ENCODE measurements around the gene NEMP2.

NEMP2 gene

DNA sequence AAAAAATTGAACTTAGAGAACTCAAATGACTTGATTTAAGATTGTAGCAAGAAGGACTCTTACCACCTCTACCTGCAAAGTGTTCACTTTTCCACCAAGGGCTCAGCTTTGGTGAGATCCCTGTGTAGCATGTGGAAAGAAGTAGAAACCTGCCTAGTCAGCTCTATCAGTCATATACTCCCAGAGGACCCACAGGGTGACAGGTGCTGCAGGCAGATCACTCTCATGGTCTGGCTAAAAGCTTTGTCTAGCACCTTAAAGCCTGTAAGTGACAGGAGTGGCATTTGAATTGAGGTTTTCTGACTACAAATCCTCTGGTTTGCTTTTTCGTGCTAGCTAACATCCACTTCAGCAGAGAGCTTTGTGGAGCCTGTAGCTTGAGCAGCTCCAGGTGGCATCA, 18.7 kb upstream of the NEMP2 start:
- H3K9ac ChIP-seq (ENCODE audit: low read length): no peak overlapping the region
- no peaks in the 10 kb centered on the region for H3K27me3 ChIP-seq (replicated peaks; ENCODE audit: control insufficient read depth, insufficient read depth, low read length)
- H3K36me3 ChIP-seq (ENCODE audit: control insufficient read depth, insufficient read depth, low read length, severe bottlenecking): no peaks in the 10 kb centered on the region
- DNase-seq (ENCODE audit: low read depth): no peak
- no peak overlapping the region for H3K4me3 ChIP-seq (ENCODE audit: low read length)
- H3K9me3 ChIP-seq (ENCODE audit: control insufficient read depth, low read length): no peaks in the 10 kb centered on the region
- peaks cover 8% of the 10 kb centered on the region for H3K4me1 ChIP-seq (ENCODE audit: control insufficient read depth, insufficient read depth, low read length)

DNA sequence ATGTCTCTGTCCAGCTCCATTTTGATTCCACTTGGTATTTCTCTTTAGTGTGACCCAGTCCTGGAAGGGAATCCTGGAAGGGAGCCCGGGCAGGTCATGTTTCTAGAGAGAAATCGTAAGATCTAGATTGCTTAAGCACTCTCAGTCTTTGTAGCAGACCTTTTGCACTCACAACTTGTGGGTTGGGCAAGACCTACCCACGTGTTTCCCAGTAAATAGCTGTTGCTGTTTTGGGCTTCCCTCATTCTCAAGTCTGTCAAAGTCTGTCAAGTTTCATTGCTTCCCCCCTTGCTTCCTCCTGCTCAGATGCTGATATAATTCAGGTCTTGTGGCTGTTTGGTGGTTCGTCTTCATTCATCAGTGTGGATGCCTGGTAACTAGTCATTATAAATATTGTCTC, 17.4 kb upstream of the NEMP2 start:
- no peaks in the 10 kb centered on the region for H3K9me3 ChIP-seq (ENCODE audit: control insufficient read depth, low read length)
- H3K4me1 ChIP-seq (ENCODE audit: control insufficient read depth, insufficient read depth, low read length): peaks cover 8% of the 10 kb centered on the region
- peak; percentile 26 for DNase-seq (ENCODE audit: low read depth)
- H3K27me3 ChIP-seq (replicated peaks; ENCODE audit: control insufficient read depth, insufficient read depth, low read length): no peaks in the 10 kb centered on the region
- H3K9ac ChIP-seq (ENCODE audit: low read length): no peak overlapping the region
- H3K36me3 ChIP-seq (ENCODE audit: control insufficient read depth, insufficient read depth, low read length, severe bottlenecking): no peaks in the 10 kb centered on the region
- no peak overlapping the region for H3K4me3 ChIP-seq (ENCODE audit: low read length)

DNA sequence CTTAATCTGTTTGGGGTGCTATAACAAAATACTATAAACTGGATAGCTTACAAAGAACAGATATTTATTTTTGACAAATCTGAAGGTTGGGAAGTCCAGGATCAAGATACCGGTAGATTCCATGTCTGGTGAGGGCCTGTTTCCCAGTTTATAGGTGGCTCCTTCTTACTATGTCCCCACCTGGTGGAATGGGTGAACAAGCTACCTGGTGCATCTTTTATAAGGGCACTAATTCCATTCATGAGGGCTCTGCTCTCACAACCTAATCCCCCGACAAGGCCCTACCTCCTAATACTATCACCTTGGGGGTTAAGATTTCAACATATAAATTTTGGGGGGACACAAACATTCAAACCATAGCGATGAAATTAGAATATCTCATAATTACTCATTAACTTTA, 15.6 kb upstream of the NEMP2 start:
- no peak for DNase-seq (ENCODE audit: low read depth)
- H3K9me3 ChIP-seq (ENCODE audit: control insufficient read depth, low read length): no peaks in the 10 kb centered on the region
- H3K4me3 ChIP-seq (ENCODE audit: low read length): no peak overlapping the region
- H3K36me3 ChIP-seq (ENCODE audit: control insufficient read depth, insufficient read depth, low read length, severe bottlenecking): no peaks in the 10 kb centered on the region
- H3K9ac ChIP-seq (ENCODE audit: low read length): no peak overlapping the region
- no peaks in the 10 kb centered on the region for H3K27me3 ChIP-seq (replicated peaks; ENCODE audit: control insufficient read depth, insufficient read depth, low read length)
- H3K4me1 ChIP-seq (ENCODE audit: control insufficient read depth, insufficient read depth, low read length): peaks cover 14% of the 10 kb centered on the region

DNA sequence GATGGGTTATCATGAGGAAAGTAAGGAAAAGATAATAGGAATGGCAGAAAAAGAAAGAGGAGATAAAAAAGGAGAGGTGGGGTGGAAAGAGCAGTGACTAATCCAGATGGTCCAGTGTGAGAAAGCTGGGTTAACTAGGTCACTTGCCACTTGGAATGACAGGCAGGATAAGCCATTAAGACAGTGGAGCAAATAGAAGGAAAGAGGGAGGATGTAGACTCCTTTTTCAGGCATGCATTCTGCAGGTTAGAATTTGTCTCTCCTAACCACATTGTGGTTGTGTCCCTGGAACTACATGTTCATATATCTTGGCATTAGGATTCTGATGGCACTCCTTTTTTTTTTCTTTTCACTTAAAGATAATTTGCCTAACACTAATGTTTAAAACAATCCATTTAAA, 13.4 kb upstream of the NEMP2 start:
- DNase-seq (ENCODE audit: low read depth): no peak
- Histone ChIP-seq H3K27me3 (replicated peaks; ENCODE audit: control insufficient read depth, insufficient read depth, low read length) (no peaks in the 10 kb centered on the region), H3K4me3 (ENCODE audit: low read length) (no peak overlapping the region), H3K4me1 (ENCODE audit: control insufficient read depth, insufficient read depth, low read length) (peaks cover 14% of the 10 kb centered on the region), H3K9me3 (ENCODE audit: control insufficient read depth, low read length) (no peaks in the 10 kb centered on the region), H3K36me3 (ENCODE audit: control insufficient read depth, insufficient read depth, low read length, severe bottlenecking) (no peaks in the 10 kb centered on the region), H3K9ac (ENCODE audit: low read length) (no peak overlapping the region)

DNA sequence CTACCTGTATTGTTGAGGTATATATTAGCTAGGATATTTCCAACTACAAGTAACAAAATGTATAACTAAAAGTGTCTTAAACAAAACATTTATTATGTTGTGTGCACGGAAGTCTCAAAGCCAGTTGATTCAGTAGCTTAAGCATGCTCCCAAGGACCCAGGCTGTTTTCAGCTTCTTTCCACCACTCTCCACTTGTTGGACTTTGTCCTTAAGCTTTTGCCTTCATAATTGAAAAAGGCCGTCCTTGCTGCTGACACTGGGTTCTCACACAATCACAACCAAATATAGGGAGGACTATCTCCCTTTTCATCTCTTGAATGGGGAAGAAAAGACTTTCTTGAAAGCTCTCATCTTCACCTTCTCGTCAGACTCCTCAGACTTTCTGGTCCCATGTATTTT, 12.2 kb upstream of the NEMP2 start:
- Histone ChIP-seq H3K9me3 (ENCODE audit: control insufficient read depth, low read length) (peaks cover 7% of the 10 kb centered on the region), H3K9ac (ENCODE audit: low read length) (no peak overlapping the region), H3K36me3 (ENCODE audit: control insufficient read depth, insufficient read depth, low read length, severe bottlenecking) (no peaks in the 10 kb centered on the region), H3K4me3 (ENCODE audit: low read length) (no peak overlapping the region), H3K4me1 (ENCODE audit: control insufficient read depth, insufficient read depth, low read length) (peaks cover 7% of the 10 kb centered on the region), H3K27me3 (replicated peaks; ENCODE audit: control insufficient read depth, insufficient read depth, low read length) (no peaks in the 10 kb centered on the region)
- DNase-seq (ENCODE audit: low read depth): no peak

DNA sequence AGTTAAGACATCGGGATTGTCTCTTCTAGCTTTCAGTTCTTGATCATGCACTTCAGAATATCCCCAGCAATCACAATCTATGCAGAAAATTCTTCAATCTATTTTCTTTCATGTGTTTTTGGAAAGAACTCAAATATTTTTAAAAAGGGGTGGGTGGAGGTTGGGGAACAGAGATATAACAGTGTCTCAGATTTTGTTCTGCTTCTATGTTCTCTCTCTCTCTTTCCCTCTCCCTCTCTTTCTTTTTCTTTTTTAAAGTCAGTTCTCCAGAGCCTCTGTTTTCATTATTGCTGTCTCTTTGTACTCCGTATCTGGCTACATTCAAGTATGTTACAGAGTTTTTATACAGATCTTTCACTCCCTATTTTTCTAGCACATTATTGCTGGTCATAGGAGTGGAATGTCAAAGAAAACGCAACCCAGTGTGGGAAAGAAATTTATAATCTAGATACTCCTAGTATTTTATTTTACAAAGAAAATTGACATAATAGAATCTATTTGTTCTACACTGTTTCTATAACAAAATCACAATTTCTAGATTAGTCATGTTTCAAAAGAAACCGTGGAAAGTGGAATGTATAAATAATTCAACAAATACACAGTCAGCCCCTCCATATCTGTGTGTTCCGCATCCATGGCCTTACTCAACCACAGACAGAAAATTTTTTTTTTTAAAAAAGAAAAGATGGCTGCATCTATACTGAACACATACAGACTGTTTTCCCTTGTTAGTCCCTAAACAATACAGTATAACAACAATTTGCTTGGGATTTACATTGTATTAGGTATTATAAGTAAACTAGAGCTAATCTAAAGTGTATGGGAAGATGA, 11.2 kb upstream of the NEMP2 start:
- DNase-seq (ENCODE audit: low read depth): peak; percentile 59
- peak overlapping the region; percentile 76 for H3K4me3 ChIP-seq (ENCODE audit: low read length)
- peaks cover 15% of the 10 kb centered on the region for H3K9me3 ChIP-seq (ENCODE audit: control insufficient read depth, low read length)
- no peaks in the 10 kb centered on the region for H3K36me3 ChIP-seq (ENCODE audit: control insufficient read depth, insufficient read depth, low read length, severe bottlenecking)
- H3K4me1 ChIP-seq (ENCODE audit: control insufficient read depth, insufficient read depth, low read length): peaks cover 6% of the 10 kb centered on the region
- H3K27me3 ChIP-seq (replicated peaks; ENCODE audit: control insufficient read depth, insufficient read depth, low read length): no peaks in the 10 kb centered on the region
- peak overlapping the region; percentile 60 for H3K9ac ChIP-seq (ENCODE audit: low read length)

DNA sequence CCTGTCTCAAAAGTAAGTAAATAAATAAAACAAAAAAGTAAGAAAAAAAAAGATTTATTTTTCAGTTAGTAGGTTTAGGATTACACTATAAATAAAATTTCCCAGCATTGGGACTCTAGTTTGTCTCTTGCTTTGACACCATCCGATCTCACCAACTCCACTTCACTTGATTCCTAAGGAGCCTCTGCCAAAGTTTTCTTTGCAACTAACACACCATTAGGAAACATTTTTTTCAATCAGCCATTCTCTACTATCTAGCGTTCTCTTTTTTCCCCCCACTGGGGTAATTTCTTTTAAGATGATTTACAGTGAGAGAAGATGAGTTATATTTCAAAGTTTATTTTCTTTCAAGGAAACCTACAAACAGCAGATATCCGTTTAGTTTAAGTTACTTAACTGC, 10.6 kb upstream of the NEMP2 start:
- peaks cover 6% of the 10 kb centered on the region for H3K4me1 ChIP-seq (ENCODE audit: control insufficient read depth, insufficient read depth, low read length)
- no peaks in the 10 kb centered on the region for H3K36me3 ChIP-seq (ENCODE audit: control insufficient read depth, insufficient read depth, low read length, severe bottlenecking)
- DNase-seq (ENCODE audit: low read depth): peak; percentile 36
- no peaks in the 10 kb centered on the region for H3K27me3 ChIP-seq (replicated peaks; ENCODE audit: control insufficient read depth, insufficient read depth, low read length)
- peaks cover 22% of the 10 kb centered on the region for H3K9me3 ChIP-seq (ENCODE audit: control insufficient read depth, low read length)
- peak overlapping the region; percentile 76 for H3K4me3 ChIP-seq (ENCODE audit: low read length)
- peak overlapping the region; percentile 60 for H3K9ac ChIP-seq (ENCODE audit: low read length)

DNA sequence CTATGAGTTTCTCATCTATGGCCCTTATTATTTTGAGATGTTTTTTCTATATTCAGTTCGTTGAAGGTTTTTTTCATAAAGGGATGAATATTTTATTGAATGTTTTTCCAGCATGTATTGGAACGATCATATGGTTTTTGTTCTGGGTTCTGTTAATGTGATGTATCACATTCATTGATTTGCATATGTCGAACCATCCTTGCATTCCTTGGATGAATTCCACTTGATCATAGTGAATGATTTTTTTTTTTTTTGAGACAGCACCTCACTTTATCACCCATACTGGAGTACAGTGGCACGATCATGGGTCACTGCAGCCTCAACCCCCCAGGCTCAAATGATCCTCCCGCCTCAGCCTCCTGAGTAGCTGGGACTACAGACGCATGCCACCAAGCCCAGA, 5.5 kb upstream of the NEMP2 start:
- no peak overlapping the region for H3K4me3 ChIP-seq (ENCODE audit: low read length)
- peaks cover 39% of the 10 kb centered on the region for H3K9me3 ChIP-seq (ENCODE audit: control insufficient read depth, low read length)

DNA sequence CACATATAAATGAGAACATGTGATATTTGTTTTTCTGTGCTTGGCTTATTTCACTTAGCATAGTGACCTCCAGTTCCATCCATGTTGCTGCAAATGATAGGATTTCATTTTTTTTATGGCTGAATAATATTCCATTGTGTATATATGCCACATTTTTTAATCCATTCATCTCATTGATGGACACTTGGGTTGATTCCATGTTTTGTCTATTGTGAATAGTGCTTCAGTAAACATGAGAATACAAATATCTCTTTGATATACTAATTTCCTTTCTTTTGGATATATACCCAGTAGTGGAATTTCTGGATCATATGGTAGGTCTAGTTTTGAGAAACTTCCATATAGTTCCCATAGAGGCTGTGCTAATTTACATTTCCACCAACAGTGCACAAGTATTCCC, 3.7 kb upstream of the NEMP2 start:
- Histone ChIP-seq H3K9ac (ENCODE audit: low read length) (no peak overlapping the region), H3K4me1 (ENCODE audit: control insufficient read depth, insufficient read depth, low read length) (peaks cover 10% of the 10 kb centered on the region), H3K9me3 (ENCODE audit: control insufficient read depth, low read length) (peaks cover 39% of the 10 kb centered on the region), H3K27me3 (replicated peaks; ENCODE audit: control insufficient read depth, insufficient read depth, low read length) (no peaks in the 10 kb centered on the region), H3K36me3 (ENCODE audit: control insufficient read depth, insufficient read depth, low read length, severe bottlenecking) (no peaks in the 10 kb centered on the region), H3K4me3 (ENCODE audit: low read length) (no peak overlapping the region)
- no peak for DNase-seq (ENCODE audit: low read depth)

More for the DNA sequence above, 5.5 kb upstream of the NEMP2 start:
- H3K4me1 ChIP-seq (ENCODE audit: control insufficient read depth, insufficient read depth, low read length): peaks cover 3% of the 10 kb centered on the region
- DNase-seq (ENCODE audit: low read depth): no peak
- no peak overlapping the region for H3K9ac ChIP-seq (ENCODE audit: low read length)
- no peaks in the 10 kb centered on the region for H3K27me3 ChIP-seq (replicated peaks; ENCODE audit: control insufficient read depth, insufficient read depth, low read length)
- no peaks in the 10 kb centered on the region for H3K36me3 ChIP-seq (ENCODE audit: control insufficient read depth, insufficient read depth, low read length, severe bottlenecking)

DNA sequence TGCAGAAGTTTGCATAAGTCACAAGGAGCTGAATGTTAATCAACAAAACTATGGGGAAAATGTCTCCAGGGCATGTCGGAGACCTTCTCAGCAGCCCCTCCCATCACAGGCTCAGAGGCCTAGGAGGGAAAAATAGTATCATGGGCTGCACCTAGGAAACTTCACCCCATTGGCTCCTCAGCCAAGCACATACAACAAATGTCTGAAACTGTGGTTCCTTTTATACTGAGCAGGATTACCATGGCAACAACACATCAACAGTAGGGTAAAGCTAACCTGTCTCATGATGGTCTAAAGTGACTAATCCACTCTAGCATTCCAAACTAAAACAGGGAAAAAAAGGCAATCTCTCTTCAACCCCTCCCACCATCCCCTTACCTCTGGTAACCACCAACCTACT, 3.2 kb upstream of the NEMP2 start:
- Histone ChIP-seq H3K4me3 (ENCODE audit: low read length) (no peak overlapping the region), H3K27me3 (replicated peaks; ENCODE audit: control insufficient read depth, insufficient read depth, low read length) (no peaks in the 10 kb centered on the region), H3K4me1 (ENCODE audit: control insufficient read depth, insufficient read depth, low read length) (peaks cover 10% of the 10 kb centered on the region), H3K36me3 (ENCODE audit: control insufficient read depth, insufficient read depth, low read length, severe bottlenecking) (no peaks in the 10 kb centered on the region), H3K9me3 (ENCODE audit: control insufficient read depth, low read length) (peaks cover 39% of the 10 kb centered on the region), H3K9ac (ENCODE audit: low read length) (no peak overlapping the region)
- DNase-seq (ENCODE audit: low read depth): no peak

DNA sequence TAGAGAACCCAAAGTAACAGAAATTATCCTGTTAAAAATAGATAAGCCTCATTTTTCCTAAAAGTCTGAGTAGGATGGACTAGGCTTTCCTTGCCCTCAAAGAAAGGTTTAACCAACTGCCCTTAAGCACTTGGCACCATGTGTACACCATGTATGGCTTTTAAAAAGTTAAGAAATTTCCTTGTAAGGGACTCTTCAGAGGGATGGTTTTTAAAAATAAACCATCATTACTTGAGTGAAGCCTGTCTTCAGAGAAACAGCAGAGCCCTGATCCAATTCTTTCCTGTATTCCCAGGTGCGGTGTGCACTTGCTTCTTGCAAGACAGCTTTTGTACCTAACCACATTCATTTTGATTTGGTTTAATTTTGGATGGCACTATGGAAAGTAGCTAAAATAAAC, 1.1 kb upstream of the NEMP2 start:
- H3K9me3 ChIP-seq (ENCODE audit: control insufficient read depth, low read length): peaks cover 22% of the 10 kb centered on the region
- no peaks in the 10 kb centered on the region for H3K36me3 ChIP-seq (ENCODE audit: control insufficient read depth, insufficient read depth, low read length, severe bottlenecking)
- H3K4me1 ChIP-seq (ENCODE audit: control insufficient read depth, insufficient read depth, low read length): peaks cover 13% of the 10 kb centered on the region
- peak overlapping the region; percentile 82 for H3K4me3 ChIP-seq (ENCODE audit: low read length)
- peak; percentile 22 for DNase-seq (ENCODE audit: low read depth)
- no peaks in the 10 kb centered on the region for H3K27me3 ChIP-seq (replicated peaks; ENCODE audit: control insufficient read depth, insufficient read depth, low read length)
- H3K9ac ChIP-seq (ENCODE audit: low read length): peak overlapping the region; percentile 81

DNA sequence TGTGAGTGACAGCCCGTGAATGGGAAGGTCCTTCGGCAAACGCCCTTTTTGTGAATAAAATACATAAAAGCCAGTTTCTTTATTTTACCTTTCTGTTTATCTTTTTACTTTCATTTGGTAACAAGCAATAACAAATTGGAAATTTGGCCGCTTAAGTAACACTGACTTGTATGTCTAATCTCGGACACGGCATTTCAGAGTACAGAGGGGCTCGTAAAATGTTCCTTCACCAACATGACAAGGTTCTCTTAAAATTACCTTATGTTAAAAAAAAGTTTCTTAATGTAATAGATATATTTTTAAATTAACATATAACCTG, 558 bp upstream of the NEMP2 start:
- DNase-seq (ENCODE audit: low read depth): peak; percentile 41
- Histone ChIP-seq H3K4me1 (ENCODE audit: control insufficient read depth, insufficient read depth, low read length) (peaks cover 18% of the 10 kb centered on the region), H3K9me3 (ENCODE audit: control insufficient read depth, low read length) (peaks cover 17% of the 10 kb centered on the region)

More for the DNA sequence above, 558 bp upstream of the NEMP2 start:
- H3K4me3 ChIP-seq (ENCODE audit: low read length): peak overlapping the region; percentile 82
- no peaks in the 10 kb centered on the region for H3K27me3 ChIP-seq (replicated peaks; ENCODE audit: control insufficient read depth, insufficient read depth, low read length)
- no peaks in the 10 kb centered on the region for H3K36me3 ChIP-seq (ENCODE audit: control insufficient read depth, insufficient read depth, low read length, severe bottlenecking)
- peak overlapping the region; percentile 81 for H3K9ac ChIP-seq (ENCODE audit: low read length)

All from adipocyte (in vitro differentiated cells).